Esophagus squamous epithelium (tissue), 4 donors: ENCODE data around the gene IPCEF1.

ENCODE experiments used
- CTCF ChIP-seq, 6 experiments: fragments of 450-650 bp in 4 of 6; fragments of 200-600 bp in 2 of 6; sonication (generic) in 2 of 6; IDR thresholded peaks; one replicate each; pipeline ENCODE4 v1.5.1; 2016 to 2019; ENCODE audit warnings: antibody characterized with exemption in 6 of 6, mild to moderate bottlenecking in 4 of 6, moderate library complexity in 4 of 6
- POLR2A ChIP-seq, 4 donors: fragments of 450-650 bp; IDR thresholded peaks; one replicate each; pipeline ENCODE4 v1.6.1; 2017; ENCODE audit warnings: antibody characterized with exemption in 4 of 4, mild to moderate bottlenecking in 4 of 4, moderate library complexity in 3 of 4

GRCh38 chr6:154388803-154389202 is 32.2 kb upstream of the IPCEF1 start:
- TF ChIP-seq CTCF (IDR thresholded peaks at IDR 0.05) (no peak), POLR2A (IDR thresholded peaks at IDR 0.05) (no peak)
